Breast epithelium (tissue), 4 donors: ENCODE data around the gene CTNNA1. TPM values are rescaled to one million over a fixed set of nuclear protein-coding genes. Genes with fewer than 3 reads are reported as not detected.
"Not testable (repeated sequence)": the region's sequence is repeated elsewhere in the genome, so short reads cannot be mapped to it uniquely, and the experiment has no call there.

Experiments
- DNase-seq, 2 donors: peaks; one replicate each; pipeline ENCODE4 v3.0.0-alpha.2; 2019; ENCODE audit warnings: low spot score in 2 of 2
- H3K27ac ChIP-seq, 2 donors: fragments of 200-600 bp; sonication (generic) in 1 of 2; one replicate each; pipeline ENCODE4 v1.5.1; 2016 to 2019; ENCODE audit warnings: mild to moderate bottlenecking in 1 of 2
- H3K27me3 ChIP-seq, 2 donors: fragments of 200-600 bp; sonication (generic) in 1 of 2; one replicate each; pipeline versions ENCODE4 v1.5.1 to v1.6.0; 2017 to 2019; ENCODE audit warnings: control low read depth in 1 of 2, mild to moderate bottlenecking in 1 of 2
- H3K36me3 ChIP-seq: fragments of 200-600 bp; one replicate; pipeline ENCODE4 v1.5.1; 2019
- H3K4me1 ChIP-seq, 2 donors: fragments of 200-600 bp; sonication (generic); one replicate each; pipeline ENCODE4 v1.5.1; 2016 to 2019; ENCODE audit warnings: control low read depth in 1 of 2
- H3K4me3 ChIP-seq, 3 donors: fragments of 200-600 bp; sonication (generic); 1 replicate in 2 of 3; 2 replicates in 1 of 3; pipeline ENCODE4 v1.5.1; 2016 to 2019; ENCODE audit warnings: mild to moderate bottlenecking in 3 of 3, moderate library complexity in 2 of 3
- H3K9me3 ChIP-seq, 2 donors: fragments of 200-600 bp; sonication (generic) in 1 of 2; one replicate each; pipeline ENCODE4 v1.5.1; 2016 to 2019; ENCODE audit warnings: control low read depth in 1 of 2
- POLR2A ChIP-seq: fragments of 450-650 bp; IDR thresholded peaks from one replicate; pipeline ENCODE4 v1.6.1; 2016; ENCODE audit warnings: antibody characterized with exemption, mild to moderate bottlenecking, moderate library complexity
- POLR2AphosphoS5 ChIP-seq, 3 donors: sonication (generic); formaldehyde crosslinking; IDR thresholded peaks; one replicate each; pipeline ENCODE4 v1.6.1; 2017; ENCODE audit warnings: antibody characterized with exemption in 3 of 3
- intact Hi-C: fragments of 100-400 bp; cut with DNase I; formaldehyde crosslinking; loops from one replicate; pipeline ENCODE4 v1.15.1; 2023; ENCODE audit warnings: low total_unique reads
- total RNA-seq, 3 donors: library from RNA; depleted of rRNA; stranded (reverse); fragments of >200 nt; gene quantifications; one replicate each; pipeline ENCODE4 v1.1.0, GENCODE V29; 2016
- TF ChIP-seq, protein P1 (sequence below), 3 donors: fragments of 450-650 bp; IDR thresholded peaks; one replicate each; pipeline ENCODE4 v1.5.1; 2016 to 2017; ENCODE audit warnings: antibody characterized with exemption in 3 of 3, mild to moderate bottlenecking in 3 of 3, moderate library complexity in 3 of 3

Gene CTNNA1
- total RNA-seq, 3 donors from 2014 or later, result 314 to 389 (median 321) TPM

DNA sequence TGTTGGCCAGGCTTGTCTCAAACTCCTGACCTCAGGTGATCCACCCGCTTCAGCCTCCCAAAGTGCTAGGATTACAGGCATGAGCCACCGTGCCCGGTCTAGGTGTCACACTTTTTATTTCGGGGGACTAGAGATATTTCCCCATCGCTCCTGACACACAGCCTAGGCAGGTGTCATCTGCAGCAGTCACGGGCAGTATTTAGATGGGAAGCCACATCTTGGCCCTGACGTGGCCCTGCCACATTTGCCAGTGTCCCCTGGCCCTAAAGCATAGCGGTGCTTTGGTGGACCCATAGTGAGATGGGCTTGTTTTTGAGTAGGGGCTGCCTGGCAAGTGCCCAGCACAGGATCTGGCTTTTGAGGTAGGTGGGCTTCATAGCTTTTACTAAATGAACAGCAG lies 167.0 kb downstream of the CTNNA1 start:
- no peak overlapping the region for H3K27ac ChIP-seq
- DNase-seq, result no peak
- intact Hi-C loops, result no loop called here
- TF ChIP-seq, protein P1, sequence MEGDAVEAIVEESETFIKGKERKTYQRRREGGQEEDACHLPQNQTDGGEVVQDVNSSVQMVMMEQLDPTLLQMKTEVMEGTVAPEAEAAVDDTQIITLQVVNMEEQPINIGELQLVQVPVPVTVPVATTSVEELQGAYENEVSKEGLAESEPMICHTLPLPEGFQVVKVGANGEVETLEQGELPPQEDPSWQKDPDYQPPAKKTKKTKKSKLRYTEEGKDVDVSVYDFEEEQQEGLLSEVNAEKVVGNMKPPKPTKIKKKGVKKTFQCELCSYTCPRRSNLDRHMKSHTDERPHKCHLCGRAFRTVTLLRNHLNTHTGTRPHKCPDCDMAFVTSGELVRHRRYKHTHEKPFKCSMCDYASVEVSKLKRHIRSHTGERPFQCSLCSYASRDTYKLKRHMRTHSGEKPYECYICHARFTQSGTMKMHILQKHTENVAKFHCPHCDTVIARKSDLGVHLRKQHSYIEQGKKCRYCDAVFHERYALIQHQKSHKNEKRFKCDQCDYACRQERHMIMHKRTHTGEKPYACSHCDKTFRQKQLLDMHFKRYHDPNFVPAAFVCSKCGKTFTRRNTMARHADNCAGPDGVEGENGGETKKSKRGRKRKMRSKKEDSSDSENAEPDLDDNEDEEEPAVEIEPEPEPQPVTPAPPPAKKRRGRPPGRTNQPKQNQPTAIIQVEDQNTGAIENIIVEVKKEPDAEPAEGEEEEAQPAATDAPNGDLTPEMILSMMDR (IDR thresholded peaks at IDR 0.05), result no peak
- TF ChIP-seq POLR2AphosphoS5 (IDR thresholded peaks at IDR 0.05), result no peak
- TF ChIP-seq POLR2A, result no peak
- H3K36me3 ChIP-seq, result peaks cover 2% of the 10 kb centered on the region
- no peak overlapping the region for H3K4me3 ChIP-seq
- no peaks in the 10 kb centered on the region for H3K4me1 ChIP-seq
- H3K27me3 ChIP-seq, result no peaks in the 10 kb centered on the region
- H3K9me3 ChIP-seq, result no peaks in the 10 kb centered on the region

DNA sequence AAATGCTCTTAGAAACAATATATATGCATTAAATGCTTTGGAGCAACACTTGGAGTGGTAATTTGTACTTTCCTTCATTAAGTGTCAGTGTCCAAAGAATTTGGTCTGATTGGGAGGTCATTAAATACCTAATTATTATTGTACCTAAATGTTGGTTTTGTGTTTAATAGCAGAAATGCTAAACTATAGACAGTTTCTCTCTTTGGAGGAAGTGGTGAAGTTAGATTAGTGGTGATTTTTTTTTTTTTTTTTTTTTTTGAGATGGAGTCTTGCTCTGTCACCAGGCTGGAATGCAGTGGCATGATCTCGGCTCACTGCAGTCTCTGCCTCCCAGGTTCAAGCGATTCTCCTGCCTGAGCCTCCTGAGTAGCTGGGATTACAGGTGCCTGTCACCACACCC lies 168.1 kb downstream of the CTNNA1 start:
- not testable (repeated sequence) for DNase-seq, H3K36me3 ChIP-seq

DNA sequence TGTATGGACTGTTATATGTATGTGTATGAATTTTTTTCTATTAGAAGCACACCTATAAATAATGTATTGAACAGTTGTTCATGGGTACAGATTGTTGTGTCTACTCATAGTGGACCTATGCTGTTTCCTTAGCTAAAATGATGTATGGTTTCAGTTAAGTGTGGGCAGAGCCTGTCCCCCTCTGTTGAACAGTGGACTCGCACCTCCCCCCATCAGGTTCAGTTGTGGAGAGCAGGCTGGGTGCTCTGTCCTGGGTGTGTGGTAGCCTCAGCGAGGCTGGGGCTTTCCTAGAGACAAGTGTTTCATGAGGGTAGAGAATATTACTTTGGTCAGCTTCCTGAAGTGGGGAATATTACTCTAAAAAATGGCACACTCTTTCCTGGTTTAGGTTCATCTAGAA lies 169.3 kb downstream of the CTNNA1 start:
- DNase-seq, result no peak
- Histone ChIP-seq H3K36me3 (peaks cover 4% of the 10 kb centered on the region), H3K4me3 (no peak overlapping the region), H3K9me3 (no peaks in the 10 kb centered on the region), H3K27me3 (no peaks in the 10 kb centered on the region), H3K4me1 (no peaks in the 10 kb centered on the region), H3K27ac (no peak overlapping the region)
- TF ChIP-seq, protein P1 (IDR thresholded peaks at IDR 0.05), result no peak
- no peak for TF ChIP-seq POLR2AphosphoS5 (IDR thresholded peaks at IDR 0.05)
- no peak for TF ChIP-seq POLR2A
- intact Hi-C loops, result no loop called here

More for the DNA sequence above, 168.1 kb downstream of the CTNNA1 start:
- H3K27ac ChIP-seq, H3K4me3 ChIP-seq, H3K4me1 ChIP-seq, H3K27me3 ChIP-seq, intact Hi-C loops, H3K9me3 ChIP-seq: not testable (repeated sequence)

DNA sequence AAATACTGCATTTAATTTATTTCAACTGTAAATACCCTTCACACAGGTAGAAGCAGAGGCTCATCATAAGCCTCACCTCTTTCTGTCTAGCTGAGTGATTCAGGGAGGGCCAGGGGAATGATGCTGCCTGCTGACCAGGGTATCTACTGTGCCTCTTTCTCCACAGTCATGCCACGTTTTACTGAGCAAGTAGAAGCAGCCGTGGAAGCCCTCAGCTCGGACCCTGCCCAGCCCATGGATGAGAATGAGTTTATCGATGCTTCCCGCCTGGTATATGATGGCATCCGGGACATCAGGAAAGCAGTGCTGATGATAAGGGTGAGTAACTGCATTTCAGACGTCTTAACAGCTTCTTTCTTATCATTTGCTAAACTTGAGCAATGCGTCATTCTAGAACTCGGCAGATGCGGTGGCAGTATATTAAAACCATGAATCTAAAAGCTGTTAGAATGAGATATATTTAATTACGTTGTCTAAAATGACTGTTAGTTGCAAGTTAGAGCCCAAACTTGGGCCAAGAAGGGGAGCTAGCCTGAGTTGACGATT lies 171.9 kb downstream of the CTNNA1 start:
- TF ChIP-seq POLR2AphosphoS5 (IDR thresholded peaks at IDR 0.05) (no peak), POLR2A (no peak)
- TF ChIP-seq, protein P1 (IDR thresholded peaks at IDR 0.05), result no peak
- no peak for DNase-seq
- no peak overlapping the region for H3K27ac ChIP-seq
- H3K27me3 ChIP-seq, result no peaks in the 10 kb centered on the region
- H3K4me3 ChIP-seq, result no peak overlapping the region
- peaks cover 4% of the 10 kb centered on the region for H3K36me3 ChIP-seq
- intact Hi-C loops, result no loop called here
- no peaks in the 10 kb centered on the region for H3K4me1 ChIP-seq
- H3K9me3 ChIP-seq, result no peaks in the 10 kb centered on the region

DNA sequence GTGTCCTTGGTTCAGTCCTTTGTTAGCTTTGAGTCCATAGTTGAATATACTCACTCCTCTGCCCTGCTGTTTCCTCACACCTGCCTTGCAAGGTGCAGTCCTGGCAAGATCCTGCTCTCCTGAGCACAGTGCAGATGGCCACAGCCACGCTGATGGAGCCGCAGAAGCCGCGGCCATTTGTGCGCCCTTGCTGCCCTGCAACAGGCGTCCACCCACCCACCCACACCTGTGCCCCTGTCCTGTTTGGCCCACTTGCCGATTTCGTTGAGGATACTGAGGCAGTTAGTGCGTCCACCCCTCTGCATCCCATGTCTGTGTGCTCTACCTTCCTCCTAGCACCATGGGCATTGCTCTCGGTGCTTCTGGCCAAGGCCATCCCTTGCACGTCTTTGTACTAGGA lies 173.0 kb downstream of the CTNNA1 start:
- no peaks in the 10 kb centered on the region for H3K4me1 ChIP-seq
- intact Hi-C loops, result no loop called here
- no peaks in the 10 kb centered on the region for H3K27me3 ChIP-seq
- H3K4me3 ChIP-seq, result no peak overlapping the region
- no peak for DNase-seq
- TF ChIP-seq POLR2A (no peak), POLR2AphosphoS5 (IDR thresholded peaks at IDR 0.05) (no peak)
- TF ChIP-seq, protein P1 (IDR thresholded peaks at IDR 0.05), result no peak
- no peak overlapping the region for H3K27ac ChIP-seq
- H3K9me3 ChIP-seq, result no peaks in the 10 kb centered on the region
- peaks cover 7% of the 10 kb centered on the region for H3K36me3 ChIP-seq
